SU-DHL-6 (cell line): ENCODE measurements around the gene PLA2G2C.
"Not testable (repeated sequence)": the region's sequence is repeated elsewhere in the genome, so short reads cannot be mapped to it uniquely, and the experiment has no call there.

Source experiments
- H2AFZ ChIP-seq: fragments of 200-600 bp; sonication (generic); 2 replicates; pipeline ENCODE4 v1.6.1; 2014; ENCODE audit warnings: low read depth, mild to moderate bottlenecking, moderate library complexity, mixed read lengths, antibody characterized with exemption, low read length; ENCODE audit not compliant: severe bottlenecking
- H3F3A ChIP-seq: fragments of 200-600 bp; shearing (Covaris generic); 2 replicates; pipeline ENCODE4 v1.6.0; 2016; ENCODE audit warnings: antibody characterized with exemption, mild to moderate bottlenecking; ENCODE audit not compliant: insufficient read depth
- H3K27ac ChIP-seq: fragments of 200-600 bp; sonication (generic); 2 replicates; pipeline ENCODE4 v1.5.1; 2016; ENCODE audit warnings: low read depth, mild to moderate bottlenecking, low read length, moderate library complexity, mixed read lengths
- H3K27me3 ChIP-seq: fragments of 200-600 bp; sonication (generic), shearing (Covaris generic); 2 replicates; pipeline ENCODE4 v1.6.0; 2014; ENCODE audit warnings: mild to moderate bottlenecking, low read length
- H3K36me3 ChIP-seq: fragments of 200-600 bp; sonication (generic); 2 replicates; pipeline ENCODE4 v1.6.1; 2014; ENCODE audit warnings: mild to moderate bottlenecking, low read length, mixed read lengths
- H3K4me2 ChIP-seq: fragments of 300-600, 200-600 bp; shearing (Covaris generic), sonication (generic); 2 replicates; pipeline ENCODE4 v1.6.0; 2014; ENCODE audit warnings: low read length, low read depth, mild to moderate bottlenecking; ENCODE audit not compliant: poor library complexity, severe bottlenecking
- H3K4me3 ChIP-seq: fragments of 200-600 bp; sonication (generic); 2 replicates; pipeline ENCODE4 v1.5.1; 2014; ENCODE audit warnings: antibody characterized with exemption, low read length, mild to moderate bottlenecking, mixed read lengths; ENCODE audit not compliant: insufficient read depth, poor library complexity, severe bottlenecking
- H3K79me2 ChIP-seq: fragments of 200-600 bp; sonication (generic); 2 replicates; pipeline ENCODE4 v1.6.1; 2014; ENCODE audit warnings: mild to moderate bottlenecking, low read length, moderate library complexity; ENCODE audit not compliant: insufficient read depth
- H3K9ac ChIP-seq: fragments of 200-600 bp; sonication (generic); 2 replicates; pipeline ENCODE4 v1.7.0; 2014; ENCODE audit warnings: mild to moderate bottlenecking, low read length
- H3K9me2 ChIP-seq: fragments of 200-600 bp; sonication (generic); replicated peaks from 2 replicates; pipeline ENCODE4 v1.6.1; 2014; ENCODE audit warnings: low read length; ENCODE audit not compliant: insufficient read depth
- H3K9me3 ChIP-seq: fragments of 200-600 bp; sonication (generic); 2 replicates; pipeline ENCODE4 v1.6.1; 2014; ENCODE audit warnings: low read length, mixed read lengths; ENCODE audit not compliant: insufficient read depth
- H4K20me1 ChIP-seq: fragments of 200-600 bp; sonication (generic); 2 replicates; pipeline ENCODE4 v1.6.1; 2014; ENCODE audit warnings: low read depth, mild to moderate bottlenecking, antibody characterized with exemption, low read length, moderate library complexity, mixed read lengths
- EZH2phosphoT487 ChIP-seq: fragments of 200-600 bp; sonication (generic), shearing (Covaris generic); conservative IDR thresholded peaks from 2 replicates; pipeline ENCODE4 v1.6.1; 2018; ENCODE audit warnings: mild to moderate bottlenecking, antibody characterized with exemption, low read length, moderate library complexity, mixed read lengths
- TF ChIP-seq, protein P1 (sequence below): fragments of 200-600 bp; sonication (generic); IDR thresholded peaks from one replicate; pipeline ENCODE4 v1.5.1; 2017; ENCODE audit warnings: antibody characterized with exemption, mild to moderate bottlenecking, low read length, moderate library complexity; ENCODE audit not compliant: insufficient read depth, poor library complexity, severe bottlenecking

The PLA2G2C gene

DNA sequence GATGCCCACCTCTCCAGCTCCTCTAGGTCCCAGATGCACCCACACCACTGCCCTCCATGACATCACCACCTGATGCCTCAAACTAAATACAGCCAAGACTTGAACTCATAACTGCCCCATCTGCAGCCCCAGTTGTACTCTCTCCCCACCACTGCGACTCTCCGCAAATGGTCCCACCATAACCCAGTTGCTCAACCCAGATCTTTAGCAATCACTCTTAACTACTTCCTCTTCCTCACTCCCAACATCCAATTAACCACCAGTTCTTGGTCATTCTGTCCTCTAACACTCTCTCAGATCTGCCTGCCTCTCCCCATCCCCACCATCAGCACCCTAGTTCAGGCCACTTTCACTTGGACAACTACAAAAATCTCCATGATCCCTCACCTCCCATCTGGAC, 36.8 kb upstream of the PLA2G2C start:
- Histone ChIP-seq H4K20me1 (no peaks in the 10 kb centered on the region), H3K27me3 (no peaks in the 10 kb centered on the region), H3K79me2 (no peaks in the 10 kb centered on the region), H3K9me3 (no peaks in the 10 kb centered on the region), H3K36me3 (no peaks in the 10 kb centered on the region), H3K9ac (no peak overlapping the region), H3F3A (no peaks in the 10 kb centered on the region), H3K27ac (no peak overlapping the region), H2AFZ (no peak overlapping the region), H3K9me2 (no peaks in the 10 kb centered on the region), H3K4me3 (no peak overlapping the region), H3K4me2 (no peak overlapping the region)
- no peak for TF ChIP-seq EZH2phosphoT487
- TF ChIP-seq, protein P1, sequence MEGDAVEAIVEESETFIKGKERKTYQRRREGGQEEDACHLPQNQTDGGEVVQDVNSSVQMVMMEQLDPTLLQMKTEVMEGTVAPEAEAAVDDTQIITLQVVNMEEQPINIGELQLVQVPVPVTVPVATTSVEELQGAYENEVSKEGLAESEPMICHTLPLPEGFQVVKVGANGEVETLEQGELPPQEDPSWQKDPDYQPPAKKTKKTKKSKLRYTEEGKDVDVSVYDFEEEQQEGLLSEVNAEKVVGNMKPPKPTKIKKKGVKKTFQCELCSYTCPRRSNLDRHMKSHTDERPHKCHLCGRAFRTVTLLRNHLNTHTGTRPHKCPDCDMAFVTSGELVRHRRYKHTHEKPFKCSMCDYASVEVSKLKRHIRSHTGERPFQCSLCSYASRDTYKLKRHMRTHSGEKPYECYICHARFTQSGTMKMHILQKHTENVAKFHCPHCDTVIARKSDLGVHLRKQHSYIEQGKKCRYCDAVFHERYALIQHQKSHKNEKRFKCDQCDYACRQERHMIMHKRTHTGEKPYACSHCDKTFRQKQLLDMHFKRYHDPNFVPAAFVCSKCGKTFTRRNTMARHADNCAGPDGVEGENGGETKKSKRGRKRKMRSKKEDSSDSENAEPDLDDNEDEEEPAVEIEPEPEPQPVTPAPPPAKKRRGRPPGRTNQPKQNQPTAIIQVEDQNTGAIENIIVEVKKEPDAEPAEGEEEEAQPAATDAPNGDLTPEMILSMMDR = no peak

DNA sequence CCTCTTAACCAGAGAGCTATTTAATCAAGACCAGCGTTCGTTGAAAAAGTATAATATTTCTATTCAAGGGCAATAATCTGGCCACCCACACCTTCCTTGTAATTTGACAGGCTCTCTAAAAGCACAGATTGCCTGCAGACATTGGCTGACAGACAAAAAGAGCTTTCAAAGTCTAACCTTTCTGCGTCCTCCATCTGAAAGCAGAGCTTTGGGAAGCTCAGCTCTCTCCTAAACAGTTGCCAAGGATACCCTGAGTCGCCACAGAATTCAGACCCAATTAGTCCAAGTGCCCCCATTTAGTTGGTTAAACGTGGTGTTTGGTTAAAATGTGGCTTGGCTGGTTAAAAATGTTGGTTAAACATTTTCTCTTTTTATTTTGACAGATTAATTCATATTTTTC, 33.7 kb upstream of the PLA2G2C start:
- Histone ChIP-seq H2AFZ (no peak overlapping the region), H3K9me2 (no peaks in the 10 kb centered on the region), H3F3A (no peaks in the 10 kb centered on the region), H3K27me3 (no peaks in the 10 kb centered on the region), H3K4me2 (no peak overlapping the region), H3K9ac (no peak overlapping the region), H3K79me2 (no peaks in the 10 kb centered on the region), H3K36me3 (no peaks in the 10 kb centered on the region), H3K27ac (no peak overlapping the region), H3K9me3 (no peaks in the 10 kb centered on the region), H4K20me1 (no peaks in the 10 kb centered on the region), H3K4me3 (no peak overlapping the region)
- TF ChIP-seq EZH2phosphoT487 = no peak
- TF ChIP-seq, protein P1 = no peak

DNA sequence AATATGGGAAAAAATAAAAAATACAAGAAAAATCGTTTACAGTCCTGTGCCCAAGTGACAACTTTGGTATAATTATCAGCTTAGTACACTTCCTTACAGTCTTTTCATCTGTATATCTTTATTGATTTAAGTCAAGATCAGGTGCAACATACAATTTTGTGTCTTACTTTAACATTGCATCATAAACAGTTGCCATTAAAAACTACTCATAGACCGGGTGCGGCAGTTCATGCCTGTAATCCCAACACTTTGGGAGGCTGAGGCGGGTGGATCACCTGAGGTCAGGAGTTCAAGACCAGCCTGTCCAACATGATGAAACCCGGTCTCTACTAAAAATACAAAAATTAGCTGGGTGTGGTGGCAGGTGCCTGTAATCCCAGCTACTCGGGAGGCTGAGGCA, 32.7 kb upstream of the PLA2G2C start:
- H3K27me3 ChIP-seq, H4K20me1 ChIP-seq: not testable (repeated sequence)

GRCh38 chr1:20216574-20216973, 30.3 kb upstream of the PLA2G2C start:
- TF ChIP-seq, protein P1 = peak; percentile 26
- TF ChIP-seq EZH2phosphoT487 = no peak
- H3K4me3 ChIP-seq = no peak overlapping the region
- no peak overlapping the region for H2AFZ ChIP-seq
- H3K9me2 ChIP-seq = no peaks in the 10 kb centered on the region
- no peaks in the 10 kb centered on the region for H3K27me3 ChIP-seq
- H3K4me2 ChIP-seq = no peak overlapping the region
- H3K27ac ChIP-seq = no peak overlapping the region
- no peaks in the 10 kb centered on the region for H4K20me1 ChIP-seq
- H3K9ac ChIP-seq = no peak overlapping the region
- H3K79me2 ChIP-seq = no peaks in the 10 kb centered on the region
- H3K36me3 ChIP-seq = no peaks in the 10 kb centered on the region
- H3F3A ChIP-seq = no peaks in the 10 kb centered on the region
- H3K9me3 ChIP-seq = no peaks in the 10 kb centered on the region

More for the DNA sequence above, 32.7 kb upstream of the PLA2G2C start:
- not testable (repeated sequence) for H3K27ac ChIP-seq, H3K79me2 ChIP-seq, H2AFZ ChIP-seq, H3F3A ChIP-seq, H3K4me2 ChIP-seq, H3K9me3 ChIP-seq, H3K9me2 ChIP-seq, H3K36me3 ChIP-seq, H3K9ac ChIP-seq, H3K4me3 ChIP-seq
